T-helper 2 cell treated with Interferon-gamma antibody and Interleukin-4, amounts not matched to agents 5 μg/mL and 100 μg/mL, for 36 hours (primary cell): ENCODE measurements around the gene TEPSIN.

Experiments used
- DNase-seq: peaks from one replicate; pipeline ENCODE4 v3.0.0; 2021; ENCODE audit warnings: low spot score
- H3K27ac Mint-ChIP-seq: one replicate; pipeline ENCODE4 v1.8.0; 2021; ENCODE audit warnings: mild to moderate bottlenecking, mixed read lengths
- H3K27me3 Mint-ChIP-seq: one replicate; pipeline ENCODE4 v1.8.0; 2021; ENCODE audit warnings: low read depth, mixed read lengths
- H3K36me3 Mint-ChIP-seq: one replicate; pipeline ENCODE4 v1.8.0; 2021; ENCODE audit warnings: low read depth, mixed read lengths
- H3K4me1 Mint-ChIP-seq: one replicate; pipeline ENCODE4 v1.8.0; 2021; ENCODE audit warnings: low read depth, mixed read lengths
- H3K4me3 Mint-ChIP-seq: one replicate; pipeline ENCODE4 v1.8.0; 2022; ENCODE audit warnings: mild to moderate bottlenecking, moderate library complexity, mixed read lengths
- H3K9me3 Mint-ChIP-seq: one replicate; pipeline ENCODE4 v1.8.0; 2021; ENCODE audit warnings: mixed read lengths

TEPSIN gene

GRCh38 chr17:81238815-81239713, at the start of gene TEPSIN, which contains the start of gene NDUFAF8:
Gene TEPSIN, minus strand, starts transcription at chr17:81239055. Its CDS starts 22 bp downstream, at chr17:81239033.
Gene NDUFAF8, plus strand, starts transcription at chr17:81239318. Its CDS starts 46 bp downstream, at chr17:81239364.
- Mint-ChIP-seq H3K9me3 (no peaks in the 10 kb centered on the region), H3K4me3 (peak within 1 kb of the TSS; percentile 96), H3K36me3 (peaks cover 10% of the 10 kb centered on the region), H3K27me3 (no peaks in the 10 kb centered on the region), H3K4me1 (peaks cover 16% of the 10 kb centered on the region), H3K27ac (peak within 1 kb of the TSS; percentile 97)
- DNase-seq: peak; percentile 97

GRCh38 chr17:81287741-81288430, 49.0 kb upstream of the TEPSIN start:
- peaks cover 29% of the 10 kb centered on the region for H3K4me1 Mint-ChIP-seq
- H3K27ac Mint-ChIP-seq: peak overlapping the region; percentile 73
- H3K27me3 Mint-ChIP-seq: no peaks in the 10 kb centered on the region
- H3K36me3 Mint-ChIP-seq: peaks cover 43% of the 10 kb centered on the region
- DNase-seq: no peak
- peak overlapping the region; percentile 21 for H3K4me3 Mint-ChIP-seq
- no peaks in the 10 kb centered on the region for H3K9me3 Mint-ChIP-seq

DNA sequence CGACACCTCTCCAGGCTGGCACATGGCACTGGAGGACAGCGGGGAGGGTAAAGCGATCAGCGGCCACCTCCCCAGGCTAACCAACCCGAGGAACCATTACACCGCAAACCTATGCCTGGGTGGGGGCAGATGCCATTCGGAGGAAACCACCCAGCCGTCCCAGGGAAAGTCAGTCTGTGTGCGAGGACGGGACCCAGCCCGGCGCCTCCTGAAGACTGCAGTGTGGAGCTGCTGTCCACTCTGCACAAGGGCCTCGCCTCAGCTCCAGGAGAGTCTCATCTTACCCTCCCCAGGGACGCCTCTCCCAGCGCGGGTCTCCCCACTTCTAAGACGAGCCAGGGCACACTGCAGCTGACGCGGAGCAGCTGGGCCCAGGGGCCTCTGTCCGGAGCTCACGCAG, 48.3 kb upstream of the TEPSIN start:
- Mint-ChIP-seq H3K27ac (peak overlapping the region; percentile 91), H3K4me1 (peaks cover 27% of the 10 kb centered on the region)

DNA sequence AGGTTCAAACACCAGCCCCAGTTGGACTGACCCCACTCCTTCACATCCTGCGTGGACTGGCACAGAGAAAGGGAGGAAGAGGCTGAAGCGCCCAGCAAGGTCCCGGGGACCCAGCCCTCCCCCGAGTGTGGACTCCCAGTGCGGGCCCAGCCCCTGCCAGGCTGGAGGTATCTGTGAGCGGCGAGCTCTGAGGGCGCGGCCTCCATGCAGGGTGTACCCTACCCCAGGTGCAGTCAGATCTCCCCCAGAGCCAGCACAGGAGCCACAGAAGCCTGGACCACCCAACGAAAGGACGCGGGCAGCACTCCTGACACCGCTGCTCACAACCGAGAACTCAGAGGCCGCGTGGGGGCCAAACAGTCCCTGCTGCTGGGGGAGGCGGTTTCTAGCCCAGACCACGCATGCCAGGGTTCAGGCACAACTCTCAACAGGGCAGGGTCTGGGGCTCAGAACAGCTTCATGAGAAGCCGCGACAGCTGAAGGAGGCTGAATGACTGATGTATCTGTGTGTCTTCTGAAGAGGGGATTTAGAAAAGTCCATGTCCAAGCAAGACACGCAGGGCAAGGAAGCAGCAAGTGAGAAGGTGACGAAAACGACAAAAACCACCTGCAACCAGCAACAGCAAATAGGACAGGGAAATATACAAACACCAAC, 47.8 kb upstream of the TEPSIN start:
- no peaks in the 10 kb centered on the region for H3K27me3 Mint-ChIP-seq
- peaks cover 43% of the 10 kb centered on the region for H3K36me3 Mint-ChIP-seq
- no peak for DNase-seq
- no peaks in the 10 kb centered on the region for H3K9me3 Mint-ChIP-seq
- H3K4me3 Mint-ChIP-seq: peak overlapping the region; percentile 89
- peaks cover 25% of the 10 kb centered on the region for H3K4me1 Mint-ChIP-seq
- H3K27ac Mint-ChIP-seq: peak overlapping the region; percentile 91

More for the DNA sequence above, 48.3 kb upstream of the TEPSIN start:
- Mint-ChIP-seq H3K27me3 (no peaks in the 10 kb centered on the region), H3K36me3 (peaks cover 43% of the 10 kb centered on the region), H3K9me3 (no peaks in the 10 kb centered on the region), H3K4me3 (peak overlapping the region; percentile 22)
- no peak for DNase-seq

DNA sequence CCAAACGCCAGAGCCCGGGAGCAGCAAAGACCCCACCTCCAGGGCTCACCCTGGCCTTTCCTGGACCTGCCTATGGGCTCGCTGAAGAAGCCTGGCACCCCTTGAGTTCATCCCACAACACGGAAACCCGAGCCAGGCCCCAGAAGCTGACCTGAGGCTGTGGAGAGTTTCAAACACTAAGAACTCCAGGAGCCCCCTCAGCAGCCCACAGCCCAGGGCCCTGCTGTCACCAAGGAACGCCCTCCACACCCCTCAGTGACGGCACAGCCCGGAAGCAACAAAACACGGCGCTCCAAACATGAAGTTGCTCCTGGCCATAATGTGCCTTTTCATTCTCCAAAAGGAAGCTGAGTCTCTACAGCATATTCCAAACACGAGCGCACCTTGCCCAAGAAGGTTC, 47.0 kb upstream of the TEPSIN start:
- DNase-seq: no peak
- Mint-ChIP-seq H3K9me3 (no peaks in the 10 kb centered on the region), H3K27me3 (no peaks in the 10 kb centered on the region), H3K36me3 (peaks cover 41% of the 10 kb centered on the region), H3K4me3 (peak overlapping the region; percentile 89), H3K27ac (peak overlapping the region; percentile 91), H3K4me1 (peaks cover 21% of the 10 kb centered on the region)

- Mint-ChIP-seq H3K4me1 (peaks cover 21% of the 10 kb centered on the region), H3K4me3 (peak overlapping the region; percentile 89), H3K27me3 (no peaks in the 10 kb centered on the region), H3K27ac (peak overlapping the region; percentile 91), H3K36me3 (peaks cover 43% of the 10 kb centered on the region), H3K9me3 (no peaks in the 10 kb centered on the region)
- DNase-seq: peak; percentile 74
Measured at GRCh38 chr17:81285179-81285878, 46.5 kb upstream of the TEPSIN start.

GRCh38 chr17:81282876-81283275, 44.0 kb upstream of the TEPSIN start:
- Mint-ChIP-seq H3K27me3 (no peaks in the 10 kb centered on the region), H3K4me3 (no peak overlapping the region), H3K4me1 (peaks cover 21% of the 10 kb centered on the region), H3K36me3 (peaks cover 46% of the 10 kb centered on the region), H3K9me3 (no peaks in the 10 kb centered on the region), H3K27ac (no peak overlapping the region)
- no peak for DNase-seq

GRCh38 chr17:81282141-81282540, 43.3 kb upstream of the TEPSIN start:
- Mint-ChIP-seq H3K27me3 (no peaks in the 10 kb centered on the region), H3K27ac (no peak overlapping the region), H3K36me3 (peaks cover 44% of the 10 kb centered on the region), H3K9me3 (no peaks in the 10 kb centered on the region), H3K4me3 (no peak overlapping the region), H3K4me1 (peaks cover 18% of the 10 kb centered on the region)
- no peak for DNase-seq

GRCh38 chr17:81280571-81280970, 41.7 kb upstream of the TEPSIN start:
- Mint-ChIP-seq H3K27ac (no peak overlapping the region), H3K36me3 (peaks cover 46% of the 10 kb centered on the region), H3K4me3 (no peak overlapping the region), H3K4me1 (peaks cover 10% of the 10 kb centered on the region), H3K9me3 (no peaks in the 10 kb centered on the region), H3K27me3 (no peaks in the 10 kb centered on the region)
- DNase-seq: no peak

DNA sequence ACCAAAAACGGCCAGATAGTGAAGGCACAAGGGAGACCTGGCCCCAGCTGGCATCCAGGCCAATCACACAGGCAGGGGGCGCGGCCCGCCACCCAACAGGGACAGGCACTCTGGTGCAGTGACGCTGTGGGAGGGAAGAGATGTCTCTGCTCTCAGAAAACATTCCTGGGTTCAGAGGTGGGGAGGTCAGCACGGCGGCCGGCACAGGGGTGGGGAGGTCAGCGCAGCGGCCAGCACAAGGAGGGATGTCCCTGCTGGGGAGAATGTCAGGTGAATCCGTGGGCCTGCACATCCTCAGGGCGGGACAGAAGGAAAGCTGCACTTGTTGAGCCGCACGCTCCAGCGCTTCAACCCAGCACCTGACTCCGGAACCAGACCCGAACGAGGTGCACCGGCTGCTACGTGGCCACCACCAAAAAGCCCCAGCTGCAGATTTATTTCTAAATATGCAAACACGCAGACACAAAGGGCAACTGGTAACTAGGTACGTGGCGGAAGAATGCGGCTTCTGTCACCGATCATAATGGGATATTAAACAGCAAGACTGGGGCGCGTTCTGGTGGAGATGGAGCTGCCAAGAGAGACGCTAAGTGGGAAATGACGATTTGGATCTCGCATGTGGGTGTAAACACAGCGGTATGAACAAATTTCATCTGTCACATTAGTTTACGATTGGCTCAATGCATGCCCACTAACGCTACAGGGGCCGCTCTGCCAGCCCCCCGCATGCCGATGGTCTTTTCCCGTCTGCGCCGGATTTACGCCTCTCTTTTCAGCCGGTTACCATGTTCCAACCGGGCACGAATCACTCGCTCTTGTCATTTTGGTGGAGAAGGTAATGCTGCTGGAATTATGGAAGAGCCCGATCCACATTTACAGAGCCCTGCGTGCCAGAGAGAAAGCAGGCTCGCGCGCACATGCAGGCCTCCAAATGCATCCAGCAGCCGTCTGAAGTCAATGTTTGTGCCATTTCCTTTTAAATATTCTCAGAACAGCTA, 40.7 kb upstream of the TEPSIN start:
- Mint-ChIP-seq H3K27me3 (no peaks in the 10 kb centered on the region), H3K4me3 (no peak overlapping the region), H3K36me3 (peaks cover 38% of the 10 kb centered on the region), H3K9me3 (no peaks in the 10 kb centered on the region), H3K27ac (no peak overlapping the region), H3K4me1 (peaks cover 2% of the 10 kb centered on the region)
- no peak for DNase-seq

GRCh38 chr17:81278831-81279230, 40.0 kb upstream of the TEPSIN start:
- Mint-ChIP-seq H3K27me3 (no peaks in the 10 kb centered on the region), H3K4me3 (no peak overlapping the region), H3K4me1 (no peaks in the 10 kb centered on the region), H3K27ac (no peak overlapping the region), H3K36me3 (peaks cover 33% of the 10 kb centered on the region), H3K9me3 (no peaks in the 10 kb centered on the region)
- no peak for DNase-seq

GRCh38 chr17:81277946-81278693, 39.3 kb upstream of the TEPSIN start:
- H3K4me1 Mint-ChIP-seq: no peaks in the 10 kb centered on the region
- no peak for DNase-seq
- no peak overlapping the region for H3K4me3 Mint-ChIP-seq
- H3K27me3 Mint-ChIP-seq: no peaks in the 10 kb centered on the region
- peaks cover 38% of the 10 kb centered on the region for H3K36me3 Mint-ChIP-seq
- H3K27ac Mint-ChIP-seq: no peak overlapping the region
- no peaks in the 10 kb centered on the region for H3K9me3 Mint-ChIP-seq
